HepG2 (cell line): ENCODE data around the gene MED4. TPM values are rescaled to one million over a fixed set of nuclear protein-coding genes. Genes with fewer than 3 reads are reported as not detected.

Experiments used
- ATF1 ChIP-seq: IDR thresholded peaks from 2 replicates; pipeline ENCODE4 v1.6.1; 2016; ENCODE audit warnings: mild to moderate bottlenecking, control low read depth
- CREBL2 ChIP-seq: sonication (generic); formaldehyde crosslinking; IDR thresholded peaks from 2 replicates; pipeline ENCODE4 v1.8.1; 2023; ENCODE audit warnings: missing genetic modification reagents, mild to moderate bottlenecking, borderline replicate concordance
- EZH2 ChIP-seq: conservative IDR thresholded peaks from 2 replicates; pipeline ENCODE4 v1.6.1; 2012; ENCODE audit warnings: mild to moderate bottlenecking, low read depth, low read length, moderate library complexity
- FOXO1 ChIP-seq: sonication (generic); formaldehyde crosslinking; IDR thresholded peaks from 2 replicates; pipeline ENCODE4 v1.4.0; 2020; ENCODE audit warnings: missing genetic modification reagents
- KDM3A ChIP-seq: IDR thresholded peaks from 2 replicates; pipeline ENCODE4 v1.6.1; 2018; ENCODE audit warnings: low read depth, missing compliant biosample characterization
- KLF12 ChIP-seq: sonication (generic); formaldehyde crosslinking; IDR thresholded peaks from 2 replicates; pipeline ENCODE4 v1.4.0; 2020; ENCODE audit warnings: missing genetic modification reagents, borderline replicate concordance
- NR3C1 ChIP-seq: sonication (generic); formaldehyde crosslinking; IDR thresholded peaks from 2 replicates; pipeline ENCODE4 v1.4.0; 2020; ENCODE audit warnings: missing genetic modification reagents
- SIN3A ChIP-seq: IDR thresholded peaks from 2 replicates; pipeline ENCODE4 v1.6.1; 2011; ENCODE audit warnings: low read depth, mild to moderate bottlenecking, control low read depth, low read length, borderline replicate concordance
- ZBTB10 ChIP-seq: sonication (generic); formaldehyde crosslinking; IDR thresholded peaks from 2 replicates; pipeline ENCODE4 v1.4.0; 2020; ENCODE audit warnings: missing genetic modification reagents, borderline replicate concordance
- ZKSCAN1 ChIP-seq: fragments of 150-350 bp; IDR thresholded peaks from 2 replicates; pipeline ENCODE4 v1.6.1; 2014; ENCODE audit warnings: low read length
- ZMYM4 ChIP-seq: sonication (generic); formaldehyde crosslinking; IDR thresholded peaks from 2 replicates; pipeline ENCODE4 v1.8.1; 2023; ENCODE audit warnings: mild to moderate bottlenecking, missing genetic modification reagents
- ZNF530 ChIP-seq: sonication (generic); formaldehyde crosslinking; IDR thresholded peaks from 2 replicates; pipeline ENCODE4 v1.5.0; 2020; ENCODE audit warnings: low read depth, mild to moderate bottlenecking, missing genetic modification reagents
- ZNF552 ChIP-seq: sonication (generic); formaldehyde crosslinking; IDR thresholded peaks from 2 replicates; pipeline ENCODE4 v1.9.0; 2022; ENCODE audit warnings: missing genetic modification reagents, mild to moderate bottlenecking, borderline replicate concordance
- ZNF672 ChIP-seq: sonication (generic); formaldehyde crosslinking; IDR thresholded peaks from 2 replicates; pipeline ENCODE4 v1.8.1; 2022; ENCODE audit warnings: missing genetic modification reagents
- ZNF724P ChIP-seq: sonication (generic); formaldehyde crosslinking; IDR thresholded peaks from 2 replicates; pipeline ENCODE4 v1.8.0; 2022; ENCODE audit warnings: missing genetic modification reagents, borderline replicate concordance
- ZNF740 ChIP-seq: sonication (generic); formaldehyde crosslinking; IDR thresholded peaks from 2 replicates; pipeline ENCODE4 v1.4.0; 2020; ENCODE audit warnings: missing genetic modification reagents
- ZNF777 ChIP-seq: sonication (generic); formaldehyde crosslinking; IDR thresholded peaks from 2 replicates; pipeline ENCODE4 v1.4.0; 2020; ENCODE audit warnings: missing genetic modification reagents
- ZSCAN21 ChIP-seq: sonication (generic); formaldehyde crosslinking; IDR thresholded peaks from 2 replicates; pipeline ENCODE4 v1.8.0; 2022; ENCODE audit warnings: mild to moderate bottlenecking, missing genetic modification reagents, moderate library complexity, borderline replicate concordance
- polyA plus RNA-seq, 8 experiments: library from polyadenylated mRNA; depleted of rRNA in 3 of 8; stranded (reverse) in 7 of 8; unstranded in 1 of 8; fragments of >200 nt; fragmentation: Illumina TruSeq in 4 of 8; extraction: Trizol in 4 of 8; gene quantifications; 2 replicates each; pipeline versions ENCODE4 v1.2.1 to v1.2.3, GENCODE V29; 2011 to 2016; ENCODE audit warnings: low read depth in 4 of 8, missing spikeins in 1 of 8, mixed read lengths in 1 of 8; ENCODE audit not compliant: insufficient read depth in 1 of 8
- total RNA-seq, 5 experiments: library from RNA; depleted of rRNA; stranded (reverse); fragments of >200 nt; fragmentation: Illumina TruSeq; extraction: Trizol; gene quantifications; 2 replicates each; pipeline ENCODE4 v1.2.3, GENCODE V29; 2016; ENCODE audit warnings: low read depth in 1 of 5
- TF ChIP-seq, protein P1 (sequence below): sonication (generic); formaldehyde crosslinking; IDR thresholded peaks from 2 replicates; pipeline ENCODE4 v1.4.0; 2020; ENCODE audit warnings: missing genetic modification reagents
- TF ChIP-seq, protein P2 (sequence below): sonication (generic); formaldehyde crosslinking; IDR thresholded peaks from 2 replicates; pipeline ENCODE4 v1.4.0; 2020; ENCODE audit warnings: mild to moderate bottlenecking, missing genetic modification reagents, borderline replicate concordance

The MED4 gene
- total and polyA plus RNA-seq, 2 of the 13 experiments (the other 11 are each of a cell fraction or from before 2014, with no cell fraction given) = 49.4 to 57.8 TPM

DNA sequence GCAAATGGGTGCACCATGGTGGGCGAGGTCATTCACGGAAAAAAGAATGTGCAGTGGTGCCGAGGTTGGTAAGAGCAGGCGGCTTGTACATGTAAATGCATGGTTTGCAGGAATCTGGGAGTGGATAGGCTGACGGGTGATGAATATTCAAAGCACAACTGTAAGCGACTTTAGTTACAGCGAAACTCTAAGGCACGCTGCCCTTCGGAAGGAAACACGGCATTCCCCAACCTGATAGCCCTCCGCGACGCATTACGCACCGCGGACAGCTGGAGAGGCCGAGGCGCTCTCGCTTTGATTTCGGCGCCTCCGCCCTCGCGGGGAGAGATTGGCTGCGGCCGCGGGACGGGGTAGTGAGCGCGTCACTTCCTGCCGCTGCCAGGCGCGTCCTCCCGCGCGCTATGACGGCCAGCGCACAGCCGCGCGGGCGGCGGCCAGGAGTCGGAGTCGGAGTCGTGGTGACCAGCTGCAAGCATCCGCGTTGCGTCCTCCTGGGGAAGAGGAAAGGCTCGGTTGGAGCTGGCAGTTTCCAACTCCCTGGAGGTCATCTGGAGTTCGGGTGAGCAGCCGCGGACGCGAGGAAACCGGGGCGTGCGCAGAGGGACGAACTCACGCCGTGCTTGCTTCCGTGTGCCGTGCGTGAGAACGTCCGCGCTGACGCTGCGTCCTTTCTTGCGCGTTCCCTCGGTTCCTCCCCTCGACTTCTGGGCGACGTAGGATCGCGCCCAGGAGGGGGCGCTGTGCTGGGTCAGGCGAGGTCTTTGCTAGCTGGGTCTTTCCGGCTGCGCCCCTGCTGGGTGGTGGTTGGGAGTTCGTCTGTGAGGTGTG lies 57.3 kb downstream of the MED4 start, which contains the start of gene NUDT15 (continued):
- TF ChIP-seq ZBTB10 (CRISPR knock-in tag) (no peak), ZNF552 (CRISPR knock-in tag) (no peak; the same call in 1 of the 2 replicates), ATF1 (peak; percentile 85; the same call in 1 of the 2 replicates), CREBL2 (CRISPR knock-in tag) (peak; percentile 83; the same call in 1 of the 2 replicates), ZNF672 (CRISPR knock-in tag) (no peak; the same call in 1 of the 2 replicates), ZMYM4 (CRISPR knock-in tag) (peak; percentile 99), EZH2 (no peak), ZNF530 (CRISPR knock-in tag) (no peak), ZNF740 (CRISPR knock-in tag) (no peak; the same call in 1 of the 2 replicates), KLF12 (CRISPR knock-in tag) (peak; percentile 49; the same call in 1 of the 2 replicates), SIN3A (peak; percentile 100), ZNF724P (CRISPR knock-in tag) (peak; percentile 98), ZSCAN21 (CRISPR knock-in tag) (peak; percentile 81), NR3C1 (CRISPR knock-in tag) (no peak), ZKSCAN1 (0 out of 2 replicates have a peak, but pooled peaks have one; percentile 4), ZNF777 (CRISPR knock-in tag) (no peak; the same call in 1 of the 2 replicates), FOXO1 (peak; percentile 27), KDM3A (CRISPR knock-in tag) (peak; percentile 93)
- TF ChIP-seq, protein P1, sequence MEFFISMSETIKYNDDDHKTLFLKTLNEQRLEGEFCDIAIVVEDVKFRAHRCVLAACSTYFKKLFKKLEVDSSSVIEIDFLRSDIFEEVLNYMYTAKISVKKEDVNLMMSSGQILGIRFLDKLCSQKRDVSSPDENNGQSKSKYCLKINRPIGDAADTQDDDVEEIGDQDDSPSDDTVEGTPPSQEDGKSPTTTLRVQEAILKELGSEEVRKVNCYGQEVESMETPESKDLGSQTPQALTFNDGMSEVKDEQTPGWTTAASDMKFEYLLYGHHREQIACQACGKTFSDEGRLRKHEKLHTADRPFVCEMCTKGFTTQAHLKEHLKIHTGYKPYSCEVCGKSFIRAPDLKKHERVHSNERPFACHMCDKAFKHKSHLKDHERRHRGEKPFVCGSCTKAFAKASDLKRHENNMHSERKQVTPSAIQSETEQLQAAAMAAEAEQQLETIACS (CRISPR knock-in tag) = peak; percentile 81
- TF ChIP-seq, protein P2, sequence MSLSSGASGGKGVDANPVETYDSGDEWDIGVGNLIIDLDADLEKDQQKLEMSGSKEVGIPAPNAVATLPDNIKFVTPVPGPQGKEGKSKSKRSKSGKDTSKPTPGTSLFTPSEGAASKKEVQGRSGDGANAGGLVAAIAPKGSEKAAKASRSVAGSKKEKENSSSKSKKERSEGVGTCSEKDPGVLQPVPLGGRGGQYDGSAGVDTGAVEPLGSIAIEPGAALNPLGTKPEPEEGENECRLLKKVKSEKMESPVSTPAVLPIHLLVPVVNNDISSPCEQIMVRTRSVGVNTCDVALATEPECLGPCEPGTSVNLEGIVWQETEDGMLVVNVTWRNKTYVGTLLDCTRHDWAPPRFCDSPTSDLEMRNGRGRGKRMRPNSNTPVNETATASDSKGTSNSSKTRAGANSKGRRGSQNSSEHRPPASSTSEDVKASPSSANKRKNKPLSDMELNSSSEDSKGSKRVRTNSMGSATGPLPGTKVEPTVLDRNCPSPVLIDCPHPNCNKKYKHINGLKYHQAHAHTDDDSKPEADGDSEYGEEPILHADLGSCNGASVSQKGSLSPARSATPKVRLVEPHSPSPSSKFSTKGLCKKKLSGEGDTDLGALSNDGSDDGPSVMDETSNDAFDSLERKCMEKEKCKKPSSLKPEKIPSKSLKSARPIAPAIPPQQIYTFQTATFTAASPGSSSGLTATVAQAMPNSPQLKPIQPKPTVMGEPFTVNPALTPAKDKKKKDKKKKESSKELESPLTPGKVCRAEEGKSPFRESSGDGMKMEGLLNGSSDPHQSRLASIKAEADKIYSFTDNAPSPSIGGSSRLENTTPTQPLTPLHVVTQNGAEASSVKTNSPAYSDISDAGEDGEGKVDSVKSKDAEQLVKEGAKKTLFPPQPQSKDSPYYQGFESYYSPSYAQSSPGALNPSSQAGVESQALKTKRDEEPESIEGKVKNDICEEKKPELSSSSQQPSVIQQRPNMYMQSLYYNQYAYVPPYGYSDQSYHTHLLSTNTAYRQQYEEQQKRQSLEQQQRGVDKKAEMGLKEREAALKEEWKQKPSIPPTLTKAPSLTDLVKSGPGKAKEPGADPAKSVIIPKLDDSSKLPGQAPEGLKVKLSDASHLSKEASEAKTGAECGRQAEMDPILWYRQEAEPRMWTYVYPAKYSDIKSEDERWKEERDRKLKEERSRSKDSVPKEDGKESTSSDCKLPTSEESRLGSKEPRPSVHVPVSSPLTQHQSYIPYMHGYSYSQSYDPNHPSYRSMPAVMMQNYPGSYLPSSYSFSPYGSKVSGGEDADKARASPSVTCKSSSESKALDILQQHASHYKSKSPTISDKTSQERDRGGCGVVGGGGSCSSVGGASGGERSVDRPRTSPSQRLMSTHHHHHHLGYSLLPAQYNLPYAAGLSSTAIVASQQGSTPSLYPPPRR (CRISPR knock-in tag) = peak; percentile 87
